Measurements from ENCODE around the gene EHBP1. TPM values are rescaled to one million over a fixed set of nuclear protein-coding genes. Genes with fewer than 3 reads are reported as not detected.

EHBP1 gene
- polyA plus RNA-seq, 3 donors: 4.2 to 6.1 (median 6.0) TPM

GRCh38 chr2:62871506-62871905, 166.0 kb downstream of the EHBP1 start:
- H3K4me1 Mint-ChIP-seq: no peaks in the 10 kb centered on the region
- H3K9me3 Mint-ChIP-seq: peaks cover 11 to 26% (median 20%) of the 10 kb centered on the region in 7 donors
- intact Hi-C loops (cut with micrococcal nuclease): no loop called here
- H3K36me3 Mint-ChIP-seq: peaks cover 31 to 39% of the 10 kb centered on the region in 2 donors
- H3K27ac Mint-ChIP-seq: no peak overlapping the region
- Histone ChIP-seq H3K36me3 (replicated peaks in 1 of 2; ENCODE audit: control insufficient read depth in 1 of 2, insufficient read depth in 2 of 2, low read length in 2 of 2) (peaks cover 6 to 32% of the 10 kb centered on the region in 2 donors), H3K4me3 (replicated peaks in 1 of 3; ENCODE audit: low read depth in 2 of 3, low read length in 3 of 3) (no peak overlapping the region), H3K79me2 (ENCODE audit: insufficient read depth, low read length) (no peaks in the 10 kb centered on the region), H3K9me3 (replicated peaks in 1 of 2; ENCODE audit: control insufficient read depth in 1 of 2, insufficient read depth in 1 of 2, low read length in 2 of 2) (peaks cover 7 to 19% of the 10 kb centered on the region in 2 donors), H3K27me3 (ENCODE audit: control insufficient read depth in 2 of 2, insufficient read depth in 2 of 2, low read length in 2 of 2) (no peaks in the 10 kb centered on the region), H3K4me1 (ENCODE audit: control insufficient read depth in 1 of 2, insufficient read depth in 2 of 2, low read length in 2 of 2) (no peaks in the 10 kb centered on the region), H3K27ac (ENCODE audit: low read depth in 1 of 2, low read length in 2 of 2) (no peak overlapping the region), H3K9ac (ENCODE audit: insufficient read depth, low read length, poor library complexity, severe bottlenecking) (no peak overlapping the region), H2AFZ (ENCODE audit: insufficient read depth, low read depth, low read length, poor library complexity, severe bottlenecking) (no peak overlapping the region), H4K20me1 (ENCODE audit: insufficient read depth, low read length) (no peaks in the 10 kb centered on the region), H3K4me2 (replicated peaks; ENCODE audit: extremely low read depth, low read length, poor library complexity, severe bottlenecking) (no peak overlapping the region)
- DNase-seq: no peak
- H3K4me3 Mint-ChIP-seq: no peak overlapping the region
- H3K27me3 Mint-ChIP-seq (ENCODE audit: low read depth in 3 of 3): no peaks in the 10 kb centered on the region
- no CpG with 5 or more reads among the region's 1 CpG for WGBS (ENCODE audit: insufficient coverage)
- TF ChIP-seq CTCF (IDR thresholded peaks at IDR 0.05): no peak

GRCh38 chr2:62873603-62874002, 168.1 kb downstream of the EHBP1 start:
- H3K36me3 Mint-ChIP-seq: peaks cover 43 to 46% of the 10 kb centered on the region in 2 donors

More at GRCh38 chr2:62873603-62874002, 168.1 kb downstream of the EHBP1 start:
- H3K27ac Mint-ChIP-seq: no peak overlapping the region
- Histone ChIP-seq H3K4me1 (ENCODE audit: control insufficient read depth in 1 of 2, insufficient read depth in 2 of 2, low read length in 2 of 2) (no peaks in the 10 kb centered on the region), H3K36me3 (replicated peaks in 1 of 2; ENCODE audit: control insufficient read depth in 1 of 2, insufficient read depth in 2 of 2, low read length in 2 of 2) (peaks cover 6 to 40% of the 10 kb centered on the region in 2 donors), H3K9me3 (replicated peaks in 1 of 2; ENCODE audit: control insufficient read depth in 1 of 2, insufficient read depth in 1 of 2, low read length in 2 of 2) (peaks cover 7 to 19% of the 10 kb centered on the region in 2 donors), H3K4me2 (replicated peaks; ENCODE audit: extremely low read depth, low read length, poor library complexity, severe bottlenecking) (no peak overlapping the region), H3K9ac (ENCODE audit: insufficient read depth, low read length, poor library complexity, severe bottlenecking) (no peak overlapping the region), H3K79me2 (ENCODE audit: insufficient read depth, low read length) (no peaks in the 10 kb centered on the region), H3K4me3 (replicated peaks in 1 of 3; ENCODE audit: low read depth in 2 of 3, low read length in 3 of 3) (no peak overlapping the region), H2AFZ (ENCODE audit: insufficient read depth, low read depth, low read length, poor library complexity, severe bottlenecking) (no peak overlapping the region), H3K27ac (ENCODE audit: low read depth in 1 of 2, low read length in 2 of 2) (no peak overlapping the region), H3K27me3 (ENCODE audit: control insufficient read depth in 2 of 2, insufficient read depth in 2 of 2, low read length in 2 of 2) (no peaks in the 10 kb centered on the region), H4K20me1 (ENCODE audit: insufficient read depth, low read length) (no peaks in the 10 kb centered on the region)
- TF ChIP-seq CTCF (IDR thresholded peaks at IDR 0.05): no peak
- no peak for DNase-seq
- no peaks in the 10 kb centered on the region for H3K4me1 Mint-ChIP-seq
- intact Hi-C loops (cut with micrococcal nuclease): no loop called here
- H3K4me3 Mint-ChIP-seq: no peak overlapping the region
- H3K9me3 Mint-ChIP-seq: peaks cover 15 to 30% (median 23%) of the 10 kb centered on the region in 7 donors
- no CpG with 5 or more reads among the region's 3 CpGs for WGBS (ENCODE audit: insufficient coverage)
- no peaks in the 10 kb centered on the region for H3K27me3 Mint-ChIP-seq (ENCODE audit: low read depth in 3 of 3)

Measured in CD14-positive monocyte (primary cell).